Measurements from ENCODE around the gene IDNK.

The IDNK gene

DNA sequence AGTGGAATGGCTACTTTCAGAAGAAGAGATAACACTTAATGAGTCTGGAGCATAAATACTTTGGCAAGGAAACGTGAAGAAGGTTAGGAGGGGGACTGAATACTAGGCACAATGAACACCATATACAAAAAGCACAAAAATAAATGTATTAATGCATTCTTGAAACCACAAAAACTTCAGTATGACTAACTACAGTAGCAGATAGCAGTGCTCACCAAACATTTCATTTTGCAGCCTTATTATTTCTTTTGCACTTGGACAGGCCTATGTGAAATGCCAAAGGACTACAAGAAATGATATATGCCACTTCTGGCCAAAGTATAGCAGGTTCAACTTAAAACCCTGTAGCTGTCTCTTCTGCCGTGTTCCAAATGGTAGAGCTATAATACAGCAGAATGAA lies 58.5 kb downstream of the IDNK start:
- TF ChIP-seq, protein P1, sequence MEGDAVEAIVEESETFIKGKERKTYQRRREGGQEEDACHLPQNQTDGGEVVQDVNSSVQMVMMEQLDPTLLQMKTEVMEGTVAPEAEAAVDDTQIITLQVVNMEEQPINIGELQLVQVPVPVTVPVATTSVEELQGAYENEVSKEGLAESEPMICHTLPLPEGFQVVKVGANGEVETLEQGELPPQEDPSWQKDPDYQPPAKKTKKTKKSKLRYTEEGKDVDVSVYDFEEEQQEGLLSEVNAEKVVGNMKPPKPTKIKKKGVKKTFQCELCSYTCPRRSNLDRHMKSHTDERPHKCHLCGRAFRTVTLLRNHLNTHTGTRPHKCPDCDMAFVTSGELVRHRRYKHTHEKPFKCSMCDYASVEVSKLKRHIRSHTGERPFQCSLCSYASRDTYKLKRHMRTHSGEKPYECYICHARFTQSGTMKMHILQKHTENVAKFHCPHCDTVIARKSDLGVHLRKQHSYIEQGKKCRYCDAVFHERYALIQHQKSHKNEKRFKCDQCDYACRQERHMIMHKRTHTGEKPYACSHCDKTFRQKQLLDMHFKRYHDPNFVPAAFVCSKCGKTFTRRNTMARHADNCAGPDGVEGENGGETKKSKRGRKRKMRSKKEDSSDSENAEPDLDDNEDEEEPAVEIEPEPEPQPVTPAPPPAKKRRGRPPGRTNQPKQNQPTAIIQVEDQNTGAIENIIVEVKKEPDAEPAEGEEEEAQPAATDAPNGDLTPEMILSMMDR (IDR thresholded peaks at IDR 0.05), result no peak
- TF ChIP-seq ZFX (IDR thresholded peaks at IDR 0.05; ENCODE audit: borderline replicate concordance), result no peak
- no peak overlapping the region for H3K27ac ChIP-seq

GRCh38 chr9:83688921-83689320 lies 66.0 kb downstream of the IDNK start:
- H3K27ac ChIP-seq, result no peak overlapping the region

DNA sequence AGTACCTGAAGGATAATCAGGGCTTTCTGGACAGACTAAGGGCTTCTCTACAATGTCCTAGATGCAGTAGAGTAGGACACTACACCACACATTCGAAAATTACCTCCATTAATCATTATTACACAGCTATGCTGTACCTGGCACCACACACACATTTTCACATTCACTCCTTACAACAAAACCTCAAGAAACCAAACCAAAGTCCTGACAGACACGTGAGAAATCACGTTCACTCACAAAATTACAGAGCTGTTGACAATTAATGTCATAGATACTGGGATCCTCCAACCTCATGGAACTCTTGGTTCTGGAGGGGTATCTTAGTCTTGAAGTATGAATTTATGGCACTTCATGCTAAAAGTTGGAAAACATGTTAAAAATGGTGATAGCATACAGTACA lies 68.5 kb downstream of the IDNK start:
- TF ChIP-seq, protein P1 (IDR thresholded peaks at IDR 0.05), result no peak
- no peak for TF ChIP-seq ZFX (IDR thresholded peaks at IDR 0.05; ENCODE audit: borderline replicate concordance)
- H3K27ac ChIP-seq, result no peak overlapping the region

More at GRCh38 chr9:83688921-83689320, 66.0 kb downstream of the IDNK start:
- TF ChIP-seq, protein P1 (IDR thresholded peaks at IDR 0.05), result no peak
- no peak for TF ChIP-seq ZFX (IDR thresholded peaks at IDR 0.05; ENCODE audit: borderline replicate concordance)
